GM11168 (cell line): ENCODE measurements around the gene PPP1R7.

Experiments
- in situ Hi-C: fragments of 300-500 bp; cut with MboI; formaldehyde crosslinking; loops from one replicate; pipeline ENCODE4 v1.12.0; 2022; ENCODE audit warnings: low sequenced_read_pairs; ENCODE audit not compliant: unreplicated experiment

The PPP1R7 gene

GRCh38 chr2:241204490-241204889 is 54.2 kb downstream of the PPP1R7 start:
- in situ Hi-C loops, result no loop called here

GRCh38 chr2:241205086-241205485 is 54.8 kb downstream of the PPP1R7 start:
- in situ Hi-C loops, result no loop called here

GRCh38 chr2:241207151-241207550 is 56.9 kb downstream of the PPP1R7 start:
- in situ Hi-C loops, result no loop called here

- in situ Hi-C loops, result no loop called here
Measured at GRCh38 chr2:241207641-241208040, 57.4 kb downstream of the PPP1R7 start.

GRCh38 chr2:241208058-241208457 is 57.8 kb downstream of the PPP1R7 start:
- in situ Hi-C loops, result no loop called here

GRCh38 chr2:241209271-241209670 is 59.0 kb downstream of the PPP1R7 start:
- in situ Hi-C loops, result no loop called here

GRCh38 chr2:241211276-241211675 is 61.0 kb downstream of the PPP1R7 start:
- in situ Hi-C loops, result no loop called here

- in situ Hi-C loops, result no loop called here
Measured at GRCh38 chr2:241213041-241213440, 62.8 kb downstream of the PPP1R7 start.

GRCh38 chr2:241213567-241213966 is 63.3 kb downstream of the PPP1R7 start:
- in situ Hi-C loops, result no loop called here

- in situ Hi-C loops, result no loop called here
Measured at GRCh38 chr2:241214209-241214608, 63.9 kb downstream of the PPP1R7 start.

GRCh38 chr2:241214766-241215165 is 64.5 kb downstream of the PPP1R7 start:
- in situ Hi-C loops, result no loop called here

- in situ Hi-C loops, result no loop called here
Measured at GRCh38 chr2:241215421-241215820, 65.2 kb downstream of the PPP1R7 start.

GRCh38 chr2:241216211-241216761 is 66.0 kb downstream of the PPP1R7 start:
- in situ Hi-C loops, result no loop called here

- in situ Hi-C loops, result no loop called here
Measured at GRCh38 chr2:241217320-241218031, 67.2 kb downstream of the PPP1R7 start.

- in situ Hi-C loops, result no loop called here
Measured at GRCh38 chr2:241218131-241219029, 68.1 kb downstream of the PPP1R7 start.

- in situ Hi-C loops, result no loop called here
Measured at GRCh38 chr2:241219030-241219382, 68.7 kb downstream of the PPP1R7 start.

GRCh38 chr2:241219856-241220356 is 69.6 kb downstream of the PPP1R7 start:
- in situ Hi-C loops, result no loop called here

- in situ Hi-C loops, result no loop called here
Measured at GRCh38 chr2:241223211-241224017, 73.1 kb downstream of the PPP1R7 start.

GRCh38 chr2:241224018-241224850 is 74.0 kb downstream of the PPP1R7 start:
- in situ Hi-C loops, result no loop called here
